Measurements from ENCODE around the gene RACK1. TPM values are rescaled to one million over a fixed set of nuclear protein-coding genes. Genes with fewer than 3 reads are reported as not detected.
A peak's percentile ranks its signal among the peaks of the same experiment; 100 is the strongest.

The RACK1 gene
- total and polyA plus RNA-seq, 2 of the 13 experiments (the other 11 are each of a cell fraction or from before 2014, with no cell fraction given) = 2,514 to 6,141 TPM

GRCh38 chr5:181260720-181261319 is 17.1 kb upstream of the RACK1 start, which contains the start of gene TRIM52:
TRIM52 (minus strand) TSS chr5:181261143; CDS start chr5:181260813, 330 bp downstream.
- POLR2A ChIA-PET = interaction anchor here (0.9 to 5.1 kb wide), 11 partner anchors 10 to 87 kb away, joined by 3 to 102 read pairs (median 6); partner anchors contain the start of genes RACK1 and TRIM41
- TF ChIP-seq ETS1 (CRISPR knock-in tag; IDR thresholded peaks at IDR 0.05) (peak; percentile 30; the same call in 1 of the 2 replicates), NFAT5 (CRISPR knock-in tag; IDR thresholded peaks at IDR 0.05) (0 out of 2 replicates have a peak, but pooled peaks have one; percentile 64), ZBTB20 (CRISPR knock-in tag; IDR thresholded peaks at IDR 0.05; ENCODE audit: borderline replicate concordance, low read depth) (peak; percentile 39; the same call in 1 of the 2 replicates), TBX3 (IDR thresholded peaks at IDR 0.05; ENCODE audit: borderline replicate concordance) (peak; percentile 44; the same call in 1 of the 2 replicates), ZNF788 (CRISPR knock-in tag; IDR thresholded peaks at IDR 0.05; ENCODE audit: borderline replicate concordance) (peak; percentile 96), GATAD2A (CRISPR knock-in tag; IDR thresholded peaks at IDR 0.05) (peak; percentile 51), ZNF704 (CRISPR knock-in tag; IDR thresholded peaks at IDR 0.05; ENCODE audit: borderline replicate concordance) (no peak), HNRNPL (IDR thresholded peaks at IDR 0.05; ENCODE audit: low read depth, low read length) (peak; percentile 75; the same call in 1 of the 2 replicates), ZBTB25 (CRISPR knock-in tag; IDR thresholded peaks at IDR 0.05) (peak; percentile 72; the same call in 1 of the 2 replicates), ZNF441 (CRISPR knock-in tag; IDR thresholded peaks at IDR 0.05; ENCODE audit: borderline replicate concordance) (peak; percentile 72), ZNF225 (CRISPR knock-in tag; IDR thresholded peaks at IDR 0.05) (peak; percentile 20; the same call in 1 of the 2 replicates), BORCS8-MEF2B (CRISPR knock-in tag; IDR thresholded peaks at IDR 0.05) (peak; percentile 14; the same call in 1 of the 2 replicates)

More at GRCh38 chr5:181260720-181261319, 17.1 kb upstream of the RACK1 start, which contains the start of gene TRIM52:
- Histone ChIP-seq H3K27ac (ENCODE audit: extremely low read length, insufficient read depth, low read length) (peak within 1 kb of the TSS; percentile 90), H3K9ac (ENCODE audit: insufficient read depth, low read depth, low read length) (peak within 1 kb of the TSS; percentile 99), H3K79me2 (ENCODE audit: insufficient read depth, low read length) (peaks cover 47% of the 10 kb centered on the region), H3K4me3 (replicated peaks in 1 of 3; ENCODE audit: insufficient read depth in 1 of 3, low read depth in 2 of 3, low read length in 3 of 3) (peak within 1 kb of the TSS; percentile 86 to 97 (median 94)), H3K9me3 (ENCODE audit: low read length) (no peaks in the 10 kb centered on the region), H3K36me3 (replicated peaks in 1 of 2; ENCODE audit: control insufficient read depth in 1 of 2, insufficient read depth in 2 of 2, low read length in 2 of 2) (peaks cover 4 to 14% of the 10 kb centered on the region in 2 experiments; a peak in 3 of 5 replicates), H4K20me1 (ENCODE audit: insufficient read depth, low read length) (peaks cover 17% of the 10 kb centered on the region), H3K4me1 (ENCODE audit: insufficient read depth, low read length) (peaks cover 42% of the 10 kb centered on the region), H3K27me3 (ENCODE audit: control insufficient read depth in 1 of 2, insufficient read depth in 2 of 2, low read length in 2 of 2) (no peaks in the 10 kb centered on the region; a peak in 1 of 5 replicates), H3K4me2 (ENCODE audit: low read depth, low read length) (peak within 1 kb of the TSS; percentile 99), H2AFZ (ENCODE audit: low read length) (no peak within 1 kb of the TSS)
- intact Hi-C loops (cut with micrococcal nuclease; ENCODE audit: unreplicated experiment) = loop anchor here (2.0 kb wide), 1 partner anchor 14 kb away; no protein-coding TSS in a partner anchor
- 3% methylated on average over 22 of the region's 43 CpGs for WGBS (ENCODE audit: low lambda C conversion rate)
- CTCF ChIA-PET (ENCODE audit: low intra/inter-chr PET ratio, low total read pairs) = no interaction called here
- DNase-seq (ENCODE audit: low spot score) (peak; percentile 91), FAIRE-seq (peak; percentile 32), ATAC-seq (peak; percentile 93)
- no TSS peak for BruUV-seq (replicated peaks)
- in situ Hi-C loops (cut with HindIII; ENCODE audit: extremely low pct_ligation_motif_present, low pct_unique_long_range_greater_than_20kb) = no loop called here

Measured in HepG2 (cell line).